Activated CD4-positive, alpha-beta memory T cell treated with anti-CD3 and anti-CD28 coated beads, Interleukin-2, amount 10 ng/mL, durations not matched to agents 7 days and 5 days (primary cell): Measurements from ENCODE around the gene G0S2. TPM values are rescaled to one million over a fixed set of nuclear protein-coding genes. Genes with fewer than 3 reads are reported as not detected.

Experiments used
- CTCF ChIA-PET: fragments of 350-600 bp; sonication (Branson Sonifier 250); formaldehyde crosslinking; loops from one replicate; lab custom pipeline; 2021; ENCODE audit warnings: antibody characterized with exemption, inconsistent platforms; lab: Charles Lee
- POLR2A ChIA-PET: fragments of 350-600 bp; sonication (Branson Sonifier 250); formaldehyde crosslinking; loops from one replicate; lab custom pipeline; 2021; ENCODE audit warnings: antibody characterized with exemption; lab: Charles Lee
- DNase-seq: peaks from one replicate; pipeline ENCODE4 v3.0.0-alpha.2; 2020
- H3K27ac Mint-ChIP-seq: one replicate; pipeline ENCODE4 v1.8.0; 2021; ENCODE audit warnings: mild to moderate bottlenecking, mixed read lengths
- H3K27me3 Mint-ChIP-seq: one replicate; pipeline ENCODE4 v1.8.0; 2021; ENCODE audit warnings: mixed read lengths
- H3K36me3 Mint-ChIP-seq: one replicate; pipeline ENCODE4 v1.8.0; 2021; ENCODE audit warnings: low read depth, mixed read lengths
- H3K4me1 Mint-ChIP-seq: one replicate; pipeline ENCODE4 v1.8.0; 2021; ENCODE audit warnings: mixed read lengths
- H3K4me3 Mint-ChIP-seq: one replicate; pipeline ENCODE4 v1.8.0; 2021; ENCODE audit warnings: mild to moderate bottlenecking, mixed read lengths
- H3K9me3 Mint-ChIP-seq: one replicate; pipeline ENCODE4 v1.8.0; 2021; ENCODE audit warnings: mixed read lengths
- total RNA-seq, 2 experiments: library from RNA; stranded (reverse); gene quantifications; one replicate each; pipeline ENCODE4 v1.2.3, GENCODE V29; 2021

Gene G0S2
- total RNA-seq, 2 experiments from 2014 or later, result 7.3 to 7.6 TPM

GRCh38 chr1:209710093-209710492 lies 34.9 kb downstream of the G0S2 start:
- Mint-ChIP-seq H3K27me3 (no peaks in the 10 kb centered on the region), H3K9me3 (no peaks in the 10 kb centered on the region), H3K4me1 (peaks cover 70% of the 10 kb centered on the region), H3K36me3 (peaks cover 17% of the 10 kb centered on the region), H3K4me3 (peak overlapping the region; percentile 46), H3K27ac (peak overlapping the region; percentile 65)
- ChIA-PET POLR2A (interaction anchor here (1.0 to 1.2 kb wide), 2 partner anchors 59 to 140 kb away, joined by 3 read pairs; no protein-coding TSS in a partner anchor), CTCF (no interaction called here)
- DNase-seq, result peak; percentile 40

GRCh38 chr1:209710847-209711246 lies 35.6 kb downstream of the G0S2 start:
- Mint-ChIP-seq H3K36me3 (peaks cover 16% of the 10 kb centered on the region), H3K27ac (peak overlapping the region; percentile 65), H3K9me3 (no peaks in the 10 kb centered on the region), H3K4me3 (peak overlapping the region; percentile 46), H3K4me1 (peaks cover 73% of the 10 kb centered on the region), H3K27me3 (no peaks in the 10 kb centered on the region)
- ChIA-PET POLR2A (no interaction called here), CTCF (no interaction called here)
- no peak for DNase-seq

GRCh38 chr1:209714338-209714737 lies 39.1 kb downstream of the G0S2 start:
- Mint-ChIP-seq H3K36me3 (peaks cover 8% of the 10 kb centered on the region), H3K9me3 (no peaks in the 10 kb centered on the region), H3K27me3 (no peaks in the 10 kb centered on the region), H3K4me3 (peak overlapping the region; percentile 9), H3K4me1 (peaks cover 58% of the 10 kb centered on the region), H3K27ac (peak overlapping the region; percentile 59)
- POLR2A ChIA-PET, result no interaction called here
- CTCF ChIA-PET, result interaction anchor here (0.7 to 1.1 kb wide), 3 partner anchors 21 to 149 kb away, joined by 3 read pairs; no protein-coding TSS in a partner anchor
- no peak for DNase-seq

GRCh38 chr1:209715314-209715713 lies 40.1 kb downstream of the G0S2 start:
- no peak for DNase-seq
- peaks cover 10% of the 10 kb centered on the region for H3K36me3 Mint-ChIP-seq
- no peaks in the 10 kb centered on the region for H3K9me3 Mint-ChIP-seq
- peak overlapping the region; percentile 10 for H3K27ac Mint-ChIP-seq
- no peaks in the 10 kb centered on the region for H3K27me3 Mint-ChIP-seq
- no peak overlapping the region for H3K4me3 Mint-ChIP-seq
- POLR2A ChIA-PET, result no interaction called here
- H3K4me1 Mint-ChIP-seq, result peaks cover 49% of the 10 kb centered on the region
- CTCF ChIA-PET, result no interaction called here

GRCh38 chr1:209717818-209718217 lies 42.6 kb downstream of the G0S2 start:
- H3K36me3 Mint-ChIP-seq, result peaks cover 7% of the 10 kb centered on the region
- ChIA-PET POLR2A (no interaction called here), CTCF (interaction anchor here (0.7 kb wide), 1 partner anchor 98 kb away, joined by 6 read pairs; no protein-coding TSS in a partner anchor)
- DNase-seq, result no peak
- H3K27me3 Mint-ChIP-seq, result no peaks in the 10 kb centered on the region
- H3K9me3 Mint-ChIP-seq, result no peaks in the 10 kb centered on the region
- no peak overlapping the region for H3K4me3 Mint-ChIP-seq
- peaks cover 30% of the 10 kb centered on the region for H3K4me1 Mint-ChIP-seq
- H3K27ac Mint-ChIP-seq, result no peak overlapping the region

GRCh38 chr1:209720326-209720725 lies 45.1 kb downstream of the G0S2 start:
- Mint-ChIP-seq H3K27me3 (no peaks in the 10 kb centered on the region), H3K9me3 (no peaks in the 10 kb centered on the region), H3K36me3 (peaks cover 5% of the 10 kb centered on the region), H3K27ac (no peak overlapping the region), H3K4me1 (peaks cover 32% of the 10 kb centered on the region), H3K4me3 (no peak overlapping the region)
- DNase-seq, result no peak
- ChIA-PET CTCF (interaction anchor here (1.2 kb wide), 1 partner anchor 28 kb away, joined by 3 read pairs; no protein-coding TSS in a partner anchor), POLR2A (no interaction called here)

- Mint-ChIP-seq H3K4me1 (peaks cover 32% of the 10 kb centered on the region), H3K27ac (no peak overlapping the region), H3K27me3 (no peaks in the 10 kb centered on the region), H3K36me3 (peaks cover 5% of the 10 kb centered on the region), H3K9me3 (no peaks in the 10 kb centered on the region), H3K4me3 (no peak overlapping the region)
- CTCF ChIA-PET, result interaction anchor here (0.7 to 1.2 kb wide), 2 partner anchors 27 to 229 kb away, joined by 3 read pairs; no protein-coding TSS in a partner anchor
- POLR2A ChIA-PET, result no interaction called here
- DNase-seq, result no peak
Observed at GRCh38 chr1:209720826-209721225, 45.6 kb downstream of the G0S2 start.

- ChIA-PET CTCF (interaction anchor here (0.7 kb wide), 2 partner anchors 159 to 229 kb away, joined by 3 read pairs; no protein-coding TSS in a partner anchor), POLR2A (no interaction called here)
- H3K4me1 Mint-ChIP-seq, result peaks cover 27% of the 10 kb centered on the region
- H3K27ac Mint-ChIP-seq, result no peak overlapping the region
- H3K9me3 Mint-ChIP-seq, result no peaks in the 10 kb centered on the region
- H3K27me3 Mint-ChIP-seq, result no peaks in the 10 kb centered on the region
- H3K36me3 Mint-ChIP-seq, result peaks cover 5% of the 10 kb centered on the region
- H3K4me3 Mint-ChIP-seq, result no peak overlapping the region
- no peak for DNase-seq
Observed at GRCh38 chr1:209721323-209721722, 46.1 kb downstream of the G0S2 start.

GRCh38 chr1:209723265-209723664 lies 48.1 kb downstream of the G0S2 start:
- peaks cover 28% of the 10 kb centered on the region for H3K4me1 Mint-ChIP-seq
- DNase-seq, result no peak
- POLR2A ChIA-PET, result no interaction called here
- peaks cover 5% of the 10 kb centered on the region for H3K36me3 Mint-ChIP-seq
- CTCF ChIA-PET, result no interaction called here
- no peak overlapping the region for H3K27ac Mint-ChIP-seq
- H3K27me3 Mint-ChIP-seq, result no peaks in the 10 kb centered on the region
- H3K4me3 Mint-ChIP-seq, result no peak overlapping the region
- H3K9me3 Mint-ChIP-seq, result no peaks in the 10 kb centered on the region

GRCh38 chr1:209723756-209724693 lies 48.8 kb downstream of the G0S2 start:
- CTCF ChIA-PET, result interaction anchor here (1.4 kb wide), 1 partner anchor 12 kb away, joined by 3 read pairs; no protein-coding TSS in a partner anchor
- POLR2A ChIA-PET, result interaction anchor here (0.5 to 1.4 kb wide), 4 partner anchors 11 to 27 kb away, joined by 3 to 4 read pairs (median 4); no protein-coding TSS in a partner anchor
- Mint-ChIP-seq H3K4me3 (no peak overlapping the region), H3K4me1 (peaks cover 28% of the 10 kb centered on the region), H3K27me3 (no peaks in the 10 kb centered on the region), H3K9me3 (no peaks in the 10 kb centered on the region), H3K36me3 (peaks cover 5% of the 10 kb centered on the region), H3K27ac (peak overlapping the region; percentile 79)
- no peak for DNase-seq

Other genes with a start within 250 kb of the G0S2 start
- gene CAMK1G, start 91.7 kb upstream of the G0S2 start, total RNA-seq, result not detected
- 1 to 10 TPM; 4.2 to 4.4 TPM for gene LAMB3, start 23.0 kb upstream of the G0S2 start, total RNA-seq
- 10 to 100 TPM in 1 of 2 experiments, 1 to 10 TPM in 1; 8.7 to 11.4 TPM for gene HSD11B1, start 29.4 kb downstream of the G0S2 start, total RNA-seq
- gene TRAF3IP3, start 80.6 kb downstream of the G0S2 start, total RNA-seq, result 100 to 1,000 TPM; 421 to 422 TPM
- 1 to 10 TPM; 2.1 to 2.2 TPM for gene C1orf74, start 109.1 kb downstream of the G0S2 start, total RNA-seq
- gene IRF6, start 130.7 kb downstream of the G0S2 start, total RNA-seq, result under 1 TPM; 0.10 to 0.25 TPM
- 1 to 10 TPM; 5.7 to 5.8 TPM for gene UTP25, start 152.6 kb downstream of the G0S2 start, total RNA-seq